HAP-1 (cell line): ENCODE measurements around the gene PRMT2.

Experiments
- DNase-seq, 2 experiments: peaks; one replicate each; pipeline ENCODE4 v3.0.0-alpha.2; 2016 to 2020; ENCODE audit warnings: low spot score in 2 of 2
- H3K27me3 ChIP-seq: fragments of 250-450 bp; sonication (Bioruptor Pico); 2 replicates; pipeline ENCODE4 v1.5.1; 2020; ENCODE audit warnings: low read depth, mild to moderate bottlenecking, moderate library complexity
- H3K36me3 ChIP-seq: fragments of 250-450 bp; sonication (Bioruptor Pico); replicated peaks from 2 replicates; pipeline ENCODE4 v1.5.1; 2020; ENCODE audit warnings: mild to moderate bottlenecking
- H3K4me1 ChIP-seq: fragments of 250-450 bp; sonication (Bioruptor Pico); 2 replicates; pipeline ENCODE4 v1.5.1; 2020; ENCODE audit warnings: mild to moderate bottlenecking
- H3K4me3 ChIP-seq: fragments of 250-450 bp; sonication (Bioruptor Pico); 2 replicates; pipeline ENCODE4 v1.5.1; 2020; ENCODE audit warnings: mild to moderate bottlenecking, moderate library complexity
- H3K9me3 ChIP-seq: fragments of 250-450 bp; sonication (Bioruptor Pico); 2 replicates; pipeline ENCODE4 v1.5.1; 2020; ENCODE audit warnings: mild to moderate bottlenecking, moderate library complexity
- in situ Hi-C: fragments of 300-500 bp; cut with MboI; formaldehyde crosslinking; loops from 3 replicates; pipeline ENCODE4 v1.14.3; 2020; ENCODE audit warnings: low sequenced_read_pairs, inconsistent platforms, mixed read lengths

PRMT2 gene

GRCh38 chr21:46606427-46606813, 29.1 kb upstream of the PRMT2 start:
- H3K9me3 ChIP-seq = no peaks in the 10 kb centered on the region
- in situ Hi-C loops = no loop called here
- H3K4me1 ChIP-seq = peaks cover 3% of the 10 kb centered on the region; the same call in 1 of the 2 replicates
- H3K27me3 ChIP-seq = no peaks in the 10 kb centered on the region
- H3K36me3 ChIP-seq = no peaks in the 10 kb centered on the region
- no peak for DNase-seq
- no peak overlapping the region for H3K4me3 ChIP-seq

- no peak for DNase-seq
- Histone ChIP-seq H3K4me1 (peaks cover 3% of the 10 kb centered on the region; the same call in 1 of the 2 replicates), H3K27me3 (no peaks in the 10 kb centered on the region), H3K9me3 (no peaks in the 10 kb centered on the region), H3K36me3 (no peaks in the 10 kb centered on the region), H3K4me3 (no peak overlapping the region)
- in situ Hi-C loops = no loop called here
These were observed 27.8 kb upstream of the PRMT2 start for GRCh38 chr21:46607636-46608035.

- Histone ChIP-seq H3K4me3 (no peak overlapping the region), H3K27me3 (no peaks in the 10 kb centered on the region), H3K4me1 (no peaks in the 10 kb centered on the region), H3K36me3 (no peaks in the 10 kb centered on the region), H3K9me3 (no peaks in the 10 kb centered on the region)
- in situ Hi-C loops = no loop called here
- DNase-seq = no peak
These were observed 26.8 kb upstream of the PRMT2 start for GRCh38 chr21:46608672-46609111.

- Histone ChIP-seq H3K4me1 (no peaks in the 10 kb centered on the region), H3K4me3 (no peak overlapping the region), H3K36me3 (no peaks in the 10 kb centered on the region), H3K27me3 (peaks cover 3% of the 10 kb centered on the region; the same call in 1 of the 2 replicates), H3K9me3 (no peaks in the 10 kb centered on the region)
- DNase-seq = no peak
- in situ Hi-C loops = no loop called here
These were observed 25.3 kb upstream of the PRMT2 start for GRCh38 chr21:46610018-46610701.

GRCh38 chr21:46613391-46613790, 22.1 kb upstream of the PRMT2 start:
- Histone ChIP-seq H3K4me1 (no peaks in the 10 kb centered on the region), H3K9me3 (no peaks in the 10 kb centered on the region), H3K36me3 (no peaks in the 10 kb centered on the region), H3K27me3 (peaks cover 5% of the 10 kb centered on the region; the same call in 1 of the 2 replicates), H3K4me3 (no peak overlapping the region)
- no peak for DNase-seq
- in situ Hi-C loops = no loop called here

- no peak for DNase-seq
- Histone ChIP-seq H3K9me3 (no peaks in the 10 kb centered on the region), H3K27me3 (peaks cover 7% of the 10 kb centered on the region; the same call in 1 of the 2 replicates), H3K36me3 (no peaks in the 10 kb centered on the region), H3K4me3 (no peak overlapping the region), H3K4me1 (no peaks in the 10 kb centered on the region)
- in situ Hi-C loops = no loop called here
These were observed 19.4 kb upstream of the PRMT2 start for GRCh38 chr21:46616050-46616449.

- Histone ChIP-seq H3K27me3 (peaks cover 7% of the 10 kb centered on the region; the same call in 1 of the 2 replicates), H3K9me3 (no peaks in the 10 kb centered on the region), H3K4me3 (no peak overlapping the region), H3K36me3 (no peaks in the 10 kb centered on the region), H3K4me1 (no peaks in the 10 kb centered on the region)
- in situ Hi-C loops = no loop called here
- no peak for DNase-seq
These were observed 18.8 kb upstream of the PRMT2 start for GRCh38 chr21:46616656-46617055.

GRCh38 chr21:46617267-46618051, 18.0 kb upstream of the PRMT2 start:
- Histone ChIP-seq H3K9me3 (no peaks in the 10 kb centered on the region), H3K4me1 (no peaks in the 10 kb centered on the region), H3K27me3 (peaks cover 7% of the 10 kb centered on the region; the same call in 1 of the 2 replicates), H3K4me3 (no peak overlapping the region), H3K36me3 (no peaks in the 10 kb centered on the region)
- in situ Hi-C loops = no loop called here
- no peak for DNase-seq

GRCh38 chr21:46618738-46619379, 16.6 kb upstream of the PRMT2 start:
- no peak for DNase-seq
- Histone ChIP-seq H3K36me3 (no peaks in the 10 kb centered on the region), H3K27me3 (peaks cover 7% of the 10 kb centered on the region; the same call in 1 of the 2 replicates), H3K4me1 (no peaks in the 10 kb centered on the region), H3K4me3 (no peak overlapping the region), H3K9me3 (no peaks in the 10 kb centered on the region)
- in situ Hi-C loops = no loop called here

- Histone ChIP-seq H3K4me1 (no peaks in the 10 kb centered on the region), H3K4me3 (no peak overlapping the region), H3K9me3 (no peaks in the 10 kb centered on the region), H3K27me3 (peaks cover 7% of the 10 kb centered on the region; the same call in 1 of the 2 replicates), H3K36me3 (no peaks in the 10 kb centered on the region)
- DNase-seq = no peak
- in situ Hi-C loops = no loop called here
These were observed 15.6 kb upstream of the PRMT2 start for GRCh38 chr21:46619846-46620245.

GRCh38 chr21:46620846-46621245, 14.6 kb upstream of the PRMT2 start:
- Histone ChIP-seq H3K4me3 (no peak overlapping the region), H3K27me3 (0 out of 2 replicates have a peak, but pooled peaks cover 3% of the 10 kb centered on the region), H3K9me3 (peaks cover 6% of the 10 kb centered on the region), H3K36me3 (no peaks in the 10 kb centered on the region), H3K4me1 (no peaks in the 10 kb centered on the region)
- DNase-seq = no peak
- in situ Hi-C loops = no loop called here

- Histone ChIP-seq H3K27me3 (0 out of 2 replicates have a peak, but pooled peaks cover 3% of the 10 kb centered on the region), H3K36me3 (no peaks in the 10 kb centered on the region), H3K9me3 (peaks cover 10% of the 10 kb centered on the region), H3K4me3 (no peak overlapping the region), H3K4me1 (no peaks in the 10 kb centered on the region)
- DNase-seq = no peak
- in situ Hi-C loops = no loop called here
These were observed 13.9 kb upstream of the PRMT2 start for GRCh38 chr21:46621457-46622182.

- Histone ChIP-seq H3K4me1 (no peaks in the 10 kb centered on the region), H3K27me3 (0 out of 2 replicates have a peak, but pooled peaks cover 3% of the 10 kb centered on the region), H3K36me3 (no peaks in the 10 kb centered on the region), H3K9me3 (peaks cover 12% of the 10 kb centered on the region), H3K4me3 (no peak overlapping the region)
- in situ Hi-C loops = no loop called here
- no peak for DNase-seq
These were observed 13.2 kb upstream of the PRMT2 start for GRCh38 chr21:46622226-46622625.
